ENCODE measurements around the gene PTPN22.

DNA sequence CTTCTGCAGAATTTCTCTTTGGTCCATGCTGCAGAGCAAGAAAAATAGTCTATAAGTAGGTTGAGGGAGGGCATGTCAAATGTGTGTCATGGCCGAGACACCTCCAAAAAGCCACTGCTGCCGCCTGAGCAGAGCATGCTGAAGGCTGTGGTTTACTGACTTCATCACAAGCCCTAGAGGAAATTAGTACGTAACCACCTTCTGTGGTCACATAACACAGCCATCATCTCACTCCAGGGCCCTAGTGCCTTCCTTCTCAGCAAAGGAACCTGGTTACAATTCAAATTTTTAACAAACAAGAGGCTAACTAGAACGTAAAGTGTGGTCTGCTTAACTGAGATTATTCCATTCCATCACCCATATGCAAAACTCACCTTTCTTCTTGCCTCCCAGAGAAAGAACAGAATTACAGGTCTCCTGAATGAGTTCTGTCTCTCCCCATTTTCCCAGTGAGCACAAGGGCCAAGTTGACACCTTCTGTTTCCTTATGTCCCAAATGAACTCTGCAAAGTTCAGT, at the start of gene PTPN22:
- TF ChIP-seq, protein P1, sequence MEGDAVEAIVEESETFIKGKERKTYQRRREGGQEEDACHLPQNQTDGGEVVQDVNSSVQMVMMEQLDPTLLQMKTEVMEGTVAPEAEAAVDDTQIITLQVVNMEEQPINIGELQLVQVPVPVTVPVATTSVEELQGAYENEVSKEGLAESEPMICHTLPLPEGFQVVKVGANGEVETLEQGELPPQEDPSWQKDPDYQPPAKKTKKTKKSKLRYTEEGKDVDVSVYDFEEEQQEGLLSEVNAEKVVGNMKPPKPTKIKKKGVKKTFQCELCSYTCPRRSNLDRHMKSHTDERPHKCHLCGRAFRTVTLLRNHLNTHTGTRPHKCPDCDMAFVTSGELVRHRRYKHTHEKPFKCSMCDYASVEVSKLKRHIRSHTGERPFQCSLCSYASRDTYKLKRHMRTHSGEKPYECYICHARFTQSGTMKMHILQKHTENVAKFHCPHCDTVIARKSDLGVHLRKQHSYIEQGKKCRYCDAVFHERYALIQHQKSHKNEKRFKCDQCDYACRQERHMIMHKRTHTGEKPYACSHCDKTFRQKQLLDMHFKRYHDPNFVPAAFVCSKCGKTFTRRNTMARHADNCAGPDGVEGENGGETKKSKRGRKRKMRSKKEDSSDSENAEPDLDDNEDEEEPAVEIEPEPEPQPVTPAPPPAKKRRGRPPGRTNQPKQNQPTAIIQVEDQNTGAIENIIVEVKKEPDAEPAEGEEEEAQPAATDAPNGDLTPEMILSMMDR (IDR thresholded peaks at IDR 0.05; ENCODE audit: borderline replicate concordance, extremely low read depth, low read length, poor library complexity, severe bottlenecking) = no peak
- no peak for TF ChIP-seq EZH2 (IDR thresholded peaks at IDR 0.05; ENCODE audit: borderline replicate concordance, low read depth, low read length, severe bottlenecking)

All from DND-41 (cell line).